Sigmoid colon (tissue), 7 donors: ENCODE results near the gene TMPRSS13. TPM values are rescaled to one million over a fixed set of nuclear protein-coding genes. Genes with fewer than 3 reads are reported as not detected.

Experiments used
- DNase-seq: peaks from one replicate; pipeline ENCODE4 v3.0.0-alpha.2; 2019
- H3K27ac ChIP-seq, 4 donors: fragments of 200-600 bp; sonication (generic); one replicate each; pipeline ENCODE4 v1.5.1; 2016 to 2019; ENCODE audit warnings: mild to moderate bottlenecking in 1 of 4
- H3K27me3 ChIP-seq, 3 donors: fragments of 200-600 bp; sonication (generic); one replicate each; pipeline ENCODE4 v1.5.1; 2019; ENCODE audit warnings: mild to moderate bottlenecking in 1 of 3
- H3K36me3 ChIP-seq, 4 donors: fragments of 200-600 bp; sonication (generic); one replicate each; pipeline ENCODE4 v1.5.1; 2016 to 2019
- H3K4me1 ChIP-seq, 4 donors: fragments of 200-600 bp; sonication (generic); one replicate each; pipeline ENCODE4 v1.5.1; 2017 to 2019
- H3K4me3 ChIP-seq, 4 donors: fragments of 200-600 bp; sonication (generic); one replicate each; pipeline ENCODE4 v1.5.1; 2017 to 2019; ENCODE audit warnings: mild to moderate bottlenecking in 2 of 4, moderate library complexity in 1 of 4
- H3K9me3 ChIP-seq, 4 donors: fragments of 200-600 bp in 3 of 4; sonication (generic) in 3 of 4; one replicate each; pipeline versions ENCODE4 v1.5.1 to v1.6.1; 2013 to 2019
- CTCF ChIP-seq, 4 experiments: fragments of 450-650 bp in 3 of 4; fragments of 200-600 bp in 1 of 4; IDR thresholded peaks; one replicate each; pipeline ENCODE4 v1.5.1; 2016 to 2019; ENCODE audit warnings: antibody characterized with exemption in 4 of 4, mild to moderate bottlenecking in 3 of 4, moderate library complexity in 2 of 4
- EP300 ChIP-seq, 4 donors: sonication (generic); formaldehyde crosslinking; IDR thresholded peaks; one replicate each; pipeline ENCODE4 v1.6.1; 2017; ENCODE audit warnings: antibody characterized with exemption in 4 of 4
- POLR2A ChIP-seq, 2 donors: fragments of 450-650 bp; IDR thresholded peaks; one replicate each; pipeline ENCODE4 v1.6.1; 2016; ENCODE audit warnings: antibody characterized with exemption in 2 of 2, mild to moderate bottlenecking in 2 of 2, moderate library complexity in 2 of 2
- POLR2AphosphoS5 ChIP-seq, 4 donors: sonication (generic); formaldehyde crosslinking; IDR thresholded peaks; one replicate each; pipeline ENCODE4 v1.6.1; 2017; ENCODE audit warnings: antibody characterized with exemption in 4 of 4
- WGBS, 2 donors: extraction: QIAGEN DNeasy Blood & Tissue Kit; methylation state at CpG; one replicate each; pipeline ENCODE4 v1.1.7; 2013; 5-methylcytosine and 5-hydroxymethylcytosine counted together
- intact Hi-C: fragments of 100-400 bp; cut with DNase I; formaldehyde crosslinking; loops from one replicate; pipeline ENCODE4 v1.15.1; 2023
- polyA plus RNA-seq, 3 donors: library from polyadenylated mRNA; stranded (reverse); fragments of 200-250 nt; gene quantifications; one replicate each; pipeline ENCODE4 v1.2.3, GENCODE V29; 2013
- total RNA-seq, 4 donors: library from RNA; depleted of rRNA; stranded (reverse); fragments of >200 nt; gene quantifications; one replicate each; pipeline ENCODE4 v1.1.0, GENCODE V29; 2016
- donor health status: healthy with polysubstance abuse.
- donor health status: Bipolar disorder and iron deficiency.
- donor health status: healthy.

The TMPRSS13 gene
- total and polyA plus RNA-seq, 7 donors = 1.4 to 1.6 TPM; not detected in 5

DNA sequence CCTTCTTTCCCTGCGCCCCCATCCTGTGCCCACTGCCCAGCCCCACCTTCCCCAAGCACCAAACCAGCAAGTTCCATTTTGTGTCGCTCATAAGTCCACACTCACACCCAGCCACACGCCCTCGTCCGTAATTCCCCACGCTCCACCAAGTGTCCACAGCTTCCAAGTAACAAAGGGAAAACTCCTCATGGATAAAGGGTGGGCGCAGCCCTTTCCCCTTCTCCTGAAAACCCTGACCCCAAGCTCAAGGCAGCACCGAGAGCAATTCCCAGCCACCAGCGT lies 53.2 kb downstream of the TMPRSS13 start:
- DNase-seq = no peak
- WGBS, 2 donors = 1% methylated on average over 9 of the region's 9 CpGs
- intact Hi-C loops = no loop called here
- Histone ChIP-seq H3K4me3 (peak overlapping the region; percentile 74 to 90 (median 80)), H3K27me3 (no peaks in the 10 kb centered on the region), H3K36me3 (no peaks in the 10 kb centered on the region), H3K27ac (peak overlapping the region; percentile 76 to 96 (median 92)), H3K4me1 (peaks cover 0 to 73% (median 64%) of the 10 kb centered on the region in 4 donors), H3K9me3 (no peaks in the 10 kb centered on the region)
- no peak for TF ChIP-seq CTCF (IDR thresholded peaks at IDR 0.05)
- no peak for TF ChIP-seq POLR2AphosphoS5 (IDR thresholded peaks at IDR 0.05)
- TF ChIP-seq EP300 (IDR thresholded peaks at IDR 0.05) = no peak
- TF ChIP-seq POLR2A (IDR thresholded peaks at IDR 0.05) = no peak

- Histone ChIP-seq H3K27ac (peak overlapping the region; percentile 76 to 96 (median 92)), H3K4me1 (peaks cover 0 to 73% (median 64%) of the 10 kb centered on the region in 4 donors), H3K27me3 (no peaks in the 10 kb centered on the region), H3K9me3 (no peaks in the 10 kb centered on the region), H3K4me3 (peak overlapping the region; percentile 74 to 90 (median 80)), H3K36me3 (no peaks in the 10 kb centered on the region)
- 5 to 7% methylated on average over 20 of the region's 20 CpGs for WGBS, 2 donors
- TF ChIP-seq POLR2AphosphoS5 (IDR thresholded peaks at IDR 0.05) = peak in 3 of 4 donors; percentile 28 to 68 (median 30)
- no peak for TF ChIP-seq EP300 (IDR thresholded peaks at IDR 0.05)
- DNase-seq = peak; percentile 86
- intact Hi-C loops = no loop called here
Measured at GRCh38 chr11:117875382-117876058, 53.7 kb downstream of the TMPRSS13 start.

GRCh38 chr11:117874910-117875381 lies 54.3 kb downstream of the TMPRSS13 start:
- Histone ChIP-seq H3K27ac (peak overlapping the region; percentile 76 to 96 (median 92)), H3K27me3 (no peaks in the 10 kb centered on the region), H3K4me1 (peaks cover 0 to 73% (median 69%) of the 10 kb centered on the region in 4 donors), H3K4me3 (peak overlapping the region; percentile 74 to 90 (median 80)), H3K9me3 (no peaks in the 10 kb centered on the region), H3K36me3 (no peaks in the 10 kb centered on the region)
- intact Hi-C loops = no loop called here
- no peak for DNase-seq
- TF ChIP-seq CTCF (IDR thresholded peaks at IDR 0.05) = no peak
- TF ChIP-seq POLR2AphosphoS5 (IDR thresholded peaks at IDR 0.05) = peak in 1 of 4 donors; percentile 1
- WGBS, 2 donors = 92 to 94% methylated on average over 4 of the region's 4 CpGs

DNA sequence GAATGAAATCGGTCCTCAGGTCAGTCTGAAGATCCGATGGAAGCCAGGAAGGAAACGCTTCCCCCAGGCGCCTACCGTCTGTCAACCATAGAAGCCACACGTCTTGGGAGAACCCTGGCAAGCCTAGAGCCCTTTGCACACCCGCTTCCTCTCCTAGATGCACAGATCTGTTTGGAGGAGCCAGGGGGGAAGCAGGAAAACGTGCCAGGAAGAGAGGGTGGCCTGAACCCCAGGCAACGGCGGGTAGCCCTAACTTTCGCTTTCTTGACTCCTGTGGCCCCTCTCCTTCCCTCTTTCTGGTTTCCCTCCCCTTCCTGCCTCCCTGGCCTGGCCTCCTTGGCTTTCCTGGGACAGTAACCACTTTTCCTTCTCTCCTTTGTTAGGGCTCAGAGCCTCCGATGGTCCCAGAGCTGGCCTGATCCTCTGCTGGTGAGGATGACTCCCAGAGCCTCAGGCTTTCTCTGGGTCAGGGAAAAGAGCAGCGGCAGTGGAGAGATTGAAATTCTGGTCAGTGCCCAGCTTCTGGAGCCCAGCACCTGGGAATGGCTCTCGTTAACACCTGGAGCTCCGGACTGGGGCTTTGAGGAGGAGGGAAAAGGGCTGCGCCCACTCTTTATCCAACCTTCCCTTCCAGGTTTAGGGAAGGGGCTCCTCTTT lies 54.8 kb downstream of the TMPRSS13 start:
- intact Hi-C loops = no loop called here
- Histone ChIP-seq H3K4me3 (peak overlapping the region; percentile 74 to 90 (median 80)), H3K36me3 (no peaks in the 10 kb centered on the region), H3K4me1 (peaks cover 2 to 79% (median 74%) of the 10 kb centered on the region in 4 donors), H3K27ac (peak overlapping the region; percentile 76 to 96 (median 92)), H3K9me3 (no peaks in the 10 kb centered on the region), H3K27me3 (no peaks in the 10 kb centered on the region)
- 55 to 71% methylated on average over 16 of the region's 16 CpGs for WGBS, 2 donors
- peak in 1 of 4 donors; percentile 30 for TF ChIP-seq POLR2AphosphoS5 (IDR thresholded peaks at IDR 0.05)
- no peak for TF ChIP-seq POLR2A (IDR thresholded peaks at IDR 0.05)
- TF ChIP-seq CTCF (IDR thresholded peaks at IDR 0.05) = no peak
- no peak for DNase-seq

GRCh38 chr11:117873828-117874125 lies 55.4 kb downstream of the TMPRSS13 start:
- H3K4me3 ChIP-seq = peak overlapping the region; percentile 74 to 90 (median 80)
- TF ChIP-seq CTCF (IDR thresholded peaks at IDR 0.05) = no peak
- no peak for TF ChIP-seq EP300 (IDR thresholded peaks at IDR 0.05)
- TF ChIP-seq POLR2AphosphoS5 (IDR thresholded peaks at IDR 0.05) = no peak
- TF ChIP-seq POLR2A (IDR thresholded peaks at IDR 0.05) = no peak
- WGBS, 2 donors = 83 to 85% methylated on average over 8 of the region's 8 CpGs
- H3K4me1 ChIP-seq = peaks cover 2 to 85% (median 80%) of the 10 kb centered on the region in 4 donors
- H3K36me3 ChIP-seq = no peaks in the 10 kb centered on the region
- H3K9me3 ChIP-seq = no peaks in the 10 kb centered on the region
- intact Hi-C loops = no loop called here
- H3K27me3 ChIP-seq = no peaks in the 10 kb centered on the region
- DNase-seq = no peak
- H3K27ac ChIP-seq = peak overlapping the region; percentile 76 to 96 (median 92)
